Endodermal cell (in vitro differentiated cells): ENCODE data around the gene SERPINA9. TPM values are rescaled to one million over a fixed set of nuclear protein-coding genes. Genes with fewer than 3 reads are reported as not detected.
A peak's percentile ranks its signal among the peaks of the same experiment; 100 is the strongest.

Source experiments
- DNase-seq: peaks from one replicate; pipeline ENCODE4 v3.0.0-alpha.2; 2017
- H3K27ac ChIP-seq: 2 replicates; pipeline ENCODE4 v1.5.1; 2013; ENCODE audit warnings: mild to moderate bottlenecking, low read depth, low read length, moderate library complexity
- H3K27me3 ChIP-seq: 2 replicates; pipeline ENCODE4 v1.6.1; 2013; ENCODE audit warnings: mild to moderate bottlenecking, low read length, moderate library complexity; ENCODE audit not compliant: insufficient read depth, control insufficient read depth, poor library complexity, severe bottlenecking
- H3K36me3 ChIP-seq: 2 replicates; pipeline ENCODE4 v1.7.0; 2013; ENCODE audit warnings: mild to moderate bottlenecking, low read length, moderate library complexity; ENCODE audit not compliant: control insufficient read depth, insufficient read depth
- H3K4me1 ChIP-seq: one replicate; pipeline ENCODE4 v1.7.0; 2013; ENCODE audit warnings: low read length; ENCODE audit not compliant: control insufficient read depth, insufficient read depth
- H3K4me3 ChIP-seq: 2 replicates; pipeline ENCODE4 v1.5.1; 2013; ENCODE audit warnings: mild to moderate bottlenecking, low read length, moderate library complexity
- H3K9ac ChIP-seq: 2 replicates; pipeline ENCODE4 v1.6.1; 2013; ENCODE audit warnings: mild to moderate bottlenecking, low read length, moderate library complexity; ENCODE audit not compliant: poor library complexity, severe bottlenecking; ENCODE audit errors: extremely low read depth
- H3K9me3 ChIP-seq: 2 replicates; pipeline ENCODE4 v1.6.1; 2013; ENCODE audit warnings: mild to moderate bottlenecking, low read length, moderate library complexity; ENCODE audit not compliant: control insufficient read depth
- H3K27ac Mint-ChIP-seq: 2 replicates; pipeline ENCODE4 v1.8.0; 2020; ENCODE audit warnings: mixed read lengths
- H3K27me3 Mint-ChIP-seq: 2 replicates; pipeline ENCODE4 v1.8.0; 2021; ENCODE audit warnings: mild to moderate bottlenecking, mixed read lengths; ENCODE audit not compliant: insufficient read depth
- H3K36me3 Mint-ChIP-seq: 2 replicates; pipeline ENCODE4 v1.8.0; 2020; ENCODE audit warnings: low read depth, mixed read lengths
- H3K4me1 Mint-ChIP-seq: 2 replicates; pipeline ENCODE4 v1.8.0; 2020; ENCODE audit warnings: mixed read lengths
- H3K4me3 Mint-ChIP-seq: 2 replicates; pipeline ENCODE4 v1.8.0; 2020; ENCODE audit warnings: mild to moderate bottlenecking, moderate library complexity, mixed read lengths
- H3K9me3 Mint-ChIP-seq: 2 replicates; pipeline ENCODE4 v1.8.0; 2020; ENCODE audit warnings: mild to moderate bottlenecking, mixed read lengths
- WGBS, 2 experiments: methylation state at CpG; one replicate each; pipeline versions ENCODE4 v1.1.5 to v1.1.7; 2013; ENCODE audit warnings: missing lambda C conversion rate in 2 of 2, mixed read lengths in 1 of 2; ENCODE audit not compliant: insufficient coverage in 1 of 2, insufficient read length in 1 of 2; 5-methylcytosine and 5-hydroxymethylcytosine counted together
- long read RNA-seq, 4 experiments: library from polyadenylated mRNA in 2 of 4; library from RNA in 1 of 4; library from capped mRNA in 1 of 4; stranded (forward) in 3 of 4; unstranded in 1 of 4; transcript quantifications; one replicate each; pipeline ENCODE4 v2.0.0, GENCODE V29; 2020 to 2021; ENCODE audit warnings: inconsistent platforms in 1 of 4
- polyA plus RNA-seq, 2 experiments: library from polyadenylated mRNA; stranded (reverse); fragments of 50-300 nt; gene quantifications; one replicate each; pipeline ENCODE4 v1.2.3, GENCODE V29; 2013
- total RNA-seq, 2 donors: library from RNA; stranded (reverse); fragmentation: NEBNext Ultra II Directional in 1 of 2; extraction: Animal tissue kit (Norgen Biotek cat#: 25700) in 1 of 2; gene quantifications; 2 replicates in 1 of 2; 3 replicates in 1 of 2; pipeline ENCODE4 v1.2.1, GENCODE V29; 2021
- TF ChIP-seq, protein P1 (sequence below): fragments of 200-600 bp; sonication (generic); conservative IDR thresholded peaks from 2 replicates; pipeline ENCODE4 v1.5.0; 2021; ENCODE audit warnings: antibody characterized with exemption, mild to moderate bottlenecking

Gene SERPINA9, protein sequence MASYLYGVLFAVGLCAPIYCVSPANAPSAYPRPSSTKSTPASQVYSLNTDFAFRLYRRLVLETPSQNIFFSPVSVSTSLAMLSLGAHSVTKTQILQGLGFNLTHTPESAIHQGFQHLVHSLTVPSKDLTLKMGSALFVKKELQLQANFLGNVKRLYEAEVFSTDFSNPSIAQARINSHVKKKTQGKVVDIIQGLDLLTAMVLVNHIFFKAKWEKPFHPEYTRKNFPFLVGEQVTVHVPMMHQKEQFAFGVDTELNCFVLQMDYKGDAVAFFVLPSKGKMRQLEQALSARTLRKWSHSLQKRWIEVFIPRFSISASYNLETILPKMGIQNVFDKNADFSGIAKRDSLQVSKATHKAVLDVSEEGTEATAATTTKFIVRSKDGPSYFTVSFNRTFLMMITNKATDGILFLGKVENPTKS
- total RNA-seq = not detected
- not detected for polyA plus RNA-seq (2013, experiment 1 of 2)
- not detected for polyA plus RNA-seq (2013, experiment 2 of 2)
- long read RNA-seq, experiment 1 = 0 reads
- long read RNA-seq, experiment 2 = 0 reads
- long read RNA-seq, experiment 3 = 0 reads
- long read RNA-seq, experiment 4 = 0 reads

DNA sequence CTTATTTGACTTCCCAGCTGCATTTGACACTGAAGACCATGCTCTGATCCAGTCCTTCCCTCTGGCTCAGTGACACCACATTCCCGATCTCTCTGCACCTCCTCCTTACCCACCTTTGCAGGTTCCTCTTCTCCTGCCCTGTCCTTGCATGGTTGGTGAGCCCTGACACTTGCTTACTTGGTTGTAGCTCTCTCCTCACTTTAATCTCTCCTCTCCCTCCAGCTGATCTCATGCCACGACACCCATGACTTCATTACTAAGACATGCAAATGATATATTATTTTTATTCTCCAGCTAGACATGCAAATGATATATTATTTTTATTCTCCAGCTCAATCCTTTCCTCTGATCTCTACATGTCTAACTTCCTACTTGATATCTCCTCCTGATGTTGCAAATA, at the start of gene SERPINA9:
Gene SERPINA9, minus strand, starts transcription at position 175 of the 400 bp plus-strand sequence. CDS start 6,357 bp downstream, outside the sequence.
- no peak within 1 kb of the TSS for H3K4me3 Mint-ChIP-seq
- Histone ChIP-seq H3K27ac (no peak within 1 kb of the TSS), H3K36me3 (no peaks in the 10 kb centered on the region), H3K27me3 (no peaks in the 10 kb centered on the region), H3K4me1 (no peaks in the 10 kb centered on the region), H3K4me3 (no peak within 1 kb of the TSS), H3K9ac (no peak within 1 kb of the TSS), H3K9me3 (peaks cover 17% of the 10 kb centered on the region)
- WGBS, 2 experiments = 85 to 100% methylated on average over 1 to 2 of the region's 2 CpGs
- no peaks in the 10 kb centered on the region for H3K36me3 Mint-ChIP-seq
- H3K4me1 Mint-ChIP-seq = no peaks in the 10 kb centered on the region
- TF ChIP-seq, protein P1, sequence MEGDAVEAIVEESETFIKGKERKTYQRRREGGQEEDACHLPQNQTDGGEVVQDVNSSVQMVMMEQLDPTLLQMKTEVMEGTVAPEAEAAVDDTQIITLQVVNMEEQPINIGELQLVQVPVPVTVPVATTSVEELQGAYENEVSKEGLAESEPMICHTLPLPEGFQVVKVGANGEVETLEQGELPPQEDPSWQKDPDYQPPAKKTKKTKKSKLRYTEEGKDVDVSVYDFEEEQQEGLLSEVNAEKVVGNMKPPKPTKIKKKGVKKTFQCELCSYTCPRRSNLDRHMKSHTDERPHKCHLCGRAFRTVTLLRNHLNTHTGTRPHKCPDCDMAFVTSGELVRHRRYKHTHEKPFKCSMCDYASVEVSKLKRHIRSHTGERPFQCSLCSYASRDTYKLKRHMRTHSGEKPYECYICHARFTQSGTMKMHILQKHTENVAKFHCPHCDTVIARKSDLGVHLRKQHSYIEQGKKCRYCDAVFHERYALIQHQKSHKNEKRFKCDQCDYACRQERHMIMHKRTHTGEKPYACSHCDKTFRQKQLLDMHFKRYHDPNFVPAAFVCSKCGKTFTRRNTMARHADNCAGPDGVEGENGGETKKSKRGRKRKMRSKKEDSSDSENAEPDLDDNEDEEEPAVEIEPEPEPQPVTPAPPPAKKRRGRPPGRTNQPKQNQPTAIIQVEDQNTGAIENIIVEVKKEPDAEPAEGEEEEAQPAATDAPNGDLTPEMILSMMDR = no peak
- DNase-seq = no peak
- no peak within 1 kb of the TSS for H3K27ac Mint-ChIP-seq
- H3K9me3 Mint-ChIP-seq = peaks cover 20% of the 10 kb centered on the region
- H3K27me3 Mint-ChIP-seq = peaks cover 3% of the 10 kb centered on the region

DNA sequence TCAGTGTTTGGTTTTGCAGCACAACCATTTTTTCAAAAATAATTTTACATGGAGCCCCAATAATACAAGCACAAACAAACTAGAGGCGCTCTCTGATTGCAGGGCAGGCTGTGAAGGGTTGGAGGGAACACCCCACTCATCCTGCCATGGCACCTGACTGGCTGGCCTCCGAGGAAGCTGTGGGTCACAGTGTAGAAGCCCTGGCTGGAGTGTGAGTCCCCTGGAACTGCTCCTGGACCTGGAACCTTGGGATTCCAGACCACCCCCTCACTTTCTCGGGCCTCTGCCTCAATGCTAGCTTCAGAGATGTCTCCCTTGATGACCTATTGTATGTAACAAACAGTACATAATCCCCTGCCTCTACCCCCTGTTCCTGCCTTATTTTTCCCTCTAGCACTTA, 48.1 kb upstream of the SERPINA9 start:
- Mint-ChIP-seq H3K4me3 (no peak overlapping the region), H3K9me3 (peaks cover 7% of the 10 kb centered on the region), H3K27me3 (peaks cover 9% of the 10 kb centered on the region), H3K36me3 (no peaks in the 10 kb centered on the region), H3K27ac (no peak overlapping the region), H3K4me1 (peaks cover 9% of the 10 kb centered on the region)
- Histone ChIP-seq H3K27me3 (peaks cover 6% of the 10 kb centered on the region), H3K9ac (no peak overlapping the region), H3K9me3 (peaks cover 9% of the 10 kb centered on the region), H3K4me3 (no peak overlapping the region), H3K36me3 (no peaks in the 10 kb centered on the region), H3K27ac (no peak overlapping the region), H3K4me1 (no peaks in the 10 kb centered on the region)
- TF ChIP-seq, protein P1 = no peak
- peak; percentile 16 for DNase-seq
- WGBS, 2 experiments = 91 to 100% methylated on average over 1 to 3 of the region's 3 CpGs

DNA sequence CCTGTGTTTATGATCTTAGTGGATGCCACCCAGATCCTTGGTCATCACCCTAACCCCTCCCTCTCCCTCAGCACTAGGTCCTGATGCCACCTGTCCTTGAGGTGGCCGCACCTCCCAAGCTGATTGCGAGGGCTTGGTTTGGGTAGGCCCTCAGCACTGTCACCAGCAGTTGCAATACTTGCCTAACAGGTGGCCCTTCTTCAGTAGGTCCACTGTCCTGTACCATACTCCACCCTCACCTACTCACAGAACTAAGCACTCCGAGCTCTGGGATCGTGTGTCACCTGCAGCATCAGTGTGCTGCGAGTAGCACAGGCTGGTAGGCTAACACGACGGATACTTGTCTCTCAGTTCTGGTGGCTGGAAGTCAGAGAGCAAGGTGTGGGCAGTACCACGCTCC, 47.3 kb upstream of the SERPINA9 start:
- Mint-ChIP-seq H3K36me3 (no peaks in the 10 kb centered on the region), H3K27me3 (peaks cover 7% of the 10 kb centered on the region), H3K27ac (no peak overlapping the region), H3K4me3 (no peak overlapping the region), H3K9me3 (peaks cover 7% of the 10 kb centered on the region), H3K4me1 (peaks cover 9% of the 10 kb centered on the region)
- TF ChIP-seq, protein P1 = no peak
- peaks cover 8% of the 10 kb centered on the region for H3K9me3 ChIP-seq
- no peaks in the 10 kb centered on the region for H3K27me3 ChIP-seq
- peak; percentile 34 for DNase-seq
- no peak overlapping the region for H3K4me3 ChIP-seq
- H3K27ac ChIP-seq = no peak overlapping the region
- H3K9ac ChIP-seq = no peak overlapping the region
- no peaks in the 10 kb centered on the region for H3K36me3 ChIP-seq
- WGBS, 2 experiments = 93 to 94% methylated on average over 8 of the region's 8 CpGs
- H3K4me1 ChIP-seq = no peaks in the 10 kb centered on the region
